Daoy (cell line): ENCODE results near the gene ZNF84. TPM values are rescaled to one million over a fixed set of nuclear protein-coding genes. Genes with fewer than 3 reads are reported as not detected.

Experiments used
- total RNA-seq: library from RNA; depleted of rRNA; stranded (reverse); fragments of >200 nt; shearing (Covaris generic); gene quantifications from 2 replicates; pipeline ENCODE4 v1.2.3, GENCODE V29; 2014; rRNA removed

ZNF84 gene
- total RNA-seq, 1 experiment from 2014 or later, result 15.7 TPM

Other genes starting within 250 kb of the ZNF84 start
- gene GOLGA3, start 208.6 kb upstream of the ZNF84 start, total RNA-seq, result 64.1 and 89.3 TPM in 2 replicates
- 16.4 and 23.3 TPM in 2 replicates for gene CHFR, start 149.9 kb upstream of the ZNF84 start, total RNA-seq
- 2.5 TPM in 2 replicates for gene ZNF605, start 81.2 kb upstream of the ZNF84 start, total RNA-seq
- gene ZNF26, start 51.1 kb upstream of the ZNF84 start, total RNA-seq, result 6.9 and 9.8 TPM in 2 replicates
- 8.6 and 9.1 TPM in 2 replicates for gene ZNF140, start 43.4 kb downstream of the ZNF84 start, total RNA-seq
- 0.51 and 0.77 TPM in 2 replicates for gene ZNF891, start 92.8 kb downstream of the ZNF84 start, total RNA-seq
- 3.0 and 5.8 TPM in 2 replicates for gene ZNF10, start 93.1 kb downstream of the ZNF84 start, total RNA-seq
- 13.7 and 22.3 TPM in 2 replicates for gene ZNF268, start 144.0 kb downstream of the ZNF84 start, total RNA-seq
- not detected in 2 replicates for gene ANHX, start 198.4 kb downstream of the ZNF84 start, total RNA-seq